Fibroblast of pulmonary artery (primary cell): Measurements from ENCODE around the gene SPATA21.

Source experiments
- DNase-seq: peaks from one replicate; pipeline ENCODE4 v3.0.0-alpha.2; 2010; ENCODE audit warnings: low read depth
- H3K4me3 ChIP-seq: replicated peaks from 2 replicates; pipeline ENCODE4 v1.5.1; 2011; ENCODE audit warnings: low read depth, mild to moderate bottlenecking, control low read depth, low read length, moderate library complexity
- TF ChIP-seq, protein P1 (sequence below): IDR thresholded peaks from 2 replicates; pipeline ENCODE4 v1.5.1; 2011; ENCODE audit warnings: mild to moderate bottlenecking, control low read depth, low read length, inconsistent platforms; ENCODE audit errors: missing control alignments

Gene SPATA21

DNA sequence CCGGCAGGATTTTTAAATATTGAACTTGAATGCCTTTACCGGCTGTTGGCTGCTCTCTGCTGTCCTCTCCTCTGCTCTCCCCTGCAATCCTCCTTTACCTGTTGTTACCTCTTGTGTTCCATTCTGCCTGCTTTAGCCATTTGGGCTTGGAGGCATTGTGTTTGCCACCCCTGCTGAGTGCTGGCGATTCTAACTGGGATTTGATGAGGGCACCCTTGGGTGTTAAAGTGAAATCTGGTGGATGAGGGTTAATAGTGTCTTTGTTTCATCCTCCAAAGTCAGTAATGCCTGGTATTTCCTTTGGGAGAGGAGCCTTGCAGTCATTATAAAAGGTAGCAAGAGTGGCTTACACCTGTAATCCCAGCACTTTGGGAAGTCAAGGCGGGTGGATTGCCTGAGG is 60.3 kb downstream of the SPATA21 start:
- DNase-seq = no peak

DNA sequence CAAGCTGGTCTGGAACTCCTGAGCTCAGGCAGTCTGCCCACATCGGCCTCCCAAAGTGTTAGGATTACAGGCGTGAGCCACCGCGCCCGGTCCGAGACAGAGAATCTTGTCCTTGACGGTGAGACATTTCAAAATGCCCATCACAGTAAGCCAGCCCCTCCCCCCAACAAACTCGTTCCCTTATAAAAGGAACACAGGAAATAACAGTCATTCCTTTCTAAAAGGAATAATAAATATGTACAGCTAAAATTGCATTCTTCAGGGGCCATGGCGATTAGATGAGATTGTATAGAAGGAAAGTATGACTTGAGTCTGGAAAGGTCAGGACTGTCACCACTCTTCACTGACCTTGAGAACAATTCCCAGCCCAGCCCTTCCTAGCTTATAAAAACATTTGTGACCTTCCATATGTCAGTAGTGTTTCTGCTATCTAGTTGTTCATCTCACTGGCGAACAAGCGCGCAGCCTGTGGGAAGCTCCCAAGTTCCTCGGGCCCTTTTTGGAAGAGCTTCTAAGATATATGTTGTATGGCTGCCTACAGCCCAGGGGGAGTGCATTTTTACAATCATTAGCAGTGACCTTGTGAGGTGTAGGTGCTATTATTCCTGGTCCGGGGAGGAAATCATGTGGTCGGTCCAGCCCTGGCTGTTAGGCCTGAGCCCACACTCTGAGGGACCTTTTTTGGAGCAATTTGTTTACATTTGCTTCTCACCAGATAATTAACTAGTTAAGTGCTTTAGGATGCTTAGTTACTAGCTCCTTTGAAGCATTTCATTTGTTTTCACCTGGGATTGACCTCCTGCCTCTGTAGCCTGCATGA is 61.5 kb downstream of the SPATA21 start:
- peak; percentile 90 for DNase-seq
- peak overlapping the region; percentile 7 for H3K4me3 ChIP-seq
- TF ChIP-seq, protein P1, sequence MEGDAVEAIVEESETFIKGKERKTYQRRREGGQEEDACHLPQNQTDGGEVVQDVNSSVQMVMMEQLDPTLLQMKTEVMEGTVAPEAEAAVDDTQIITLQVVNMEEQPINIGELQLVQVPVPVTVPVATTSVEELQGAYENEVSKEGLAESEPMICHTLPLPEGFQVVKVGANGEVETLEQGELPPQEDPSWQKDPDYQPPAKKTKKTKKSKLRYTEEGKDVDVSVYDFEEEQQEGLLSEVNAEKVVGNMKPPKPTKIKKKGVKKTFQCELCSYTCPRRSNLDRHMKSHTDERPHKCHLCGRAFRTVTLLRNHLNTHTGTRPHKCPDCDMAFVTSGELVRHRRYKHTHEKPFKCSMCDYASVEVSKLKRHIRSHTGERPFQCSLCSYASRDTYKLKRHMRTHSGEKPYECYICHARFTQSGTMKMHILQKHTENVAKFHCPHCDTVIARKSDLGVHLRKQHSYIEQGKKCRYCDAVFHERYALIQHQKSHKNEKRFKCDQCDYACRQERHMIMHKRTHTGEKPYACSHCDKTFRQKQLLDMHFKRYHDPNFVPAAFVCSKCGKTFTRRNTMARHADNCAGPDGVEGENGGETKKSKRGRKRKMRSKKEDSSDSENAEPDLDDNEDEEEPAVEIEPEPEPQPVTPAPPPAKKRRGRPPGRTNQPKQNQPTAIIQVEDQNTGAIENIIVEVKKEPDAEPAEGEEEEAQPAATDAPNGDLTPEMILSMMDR = no peak

More for the DNA sequence above, 60.3 kb downstream of the SPATA21 start:
- TF ChIP-seq, protein P1 = no peak
- H3K4me3 ChIP-seq = no peak overlapping the region

DNA sequence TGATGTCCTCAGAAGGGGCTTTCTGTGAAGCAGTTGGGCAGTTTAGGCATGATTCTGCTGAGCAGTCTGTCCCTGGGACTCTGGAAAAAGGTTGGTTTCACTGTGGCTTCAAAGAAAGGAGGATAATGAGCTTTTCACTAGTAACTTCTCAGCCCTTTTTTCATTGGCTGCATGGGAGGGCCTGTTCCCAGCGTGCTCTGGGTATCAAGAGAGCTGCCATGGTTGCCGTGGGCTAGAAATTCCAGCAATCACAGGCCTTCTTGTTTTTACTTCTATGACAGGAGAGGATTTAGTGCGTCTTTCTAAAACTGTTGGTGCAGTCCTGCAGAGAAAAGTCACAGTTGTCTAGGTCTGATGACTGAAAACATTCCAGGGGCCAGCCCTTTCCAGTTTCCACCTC is 63.0 kb downstream of the SPATA21 start:
- no peak for DNase-seq
- TF ChIP-seq, protein P1 = no peak
- H3K4me3 ChIP-seq = no peak overlapping the region

DNA sequence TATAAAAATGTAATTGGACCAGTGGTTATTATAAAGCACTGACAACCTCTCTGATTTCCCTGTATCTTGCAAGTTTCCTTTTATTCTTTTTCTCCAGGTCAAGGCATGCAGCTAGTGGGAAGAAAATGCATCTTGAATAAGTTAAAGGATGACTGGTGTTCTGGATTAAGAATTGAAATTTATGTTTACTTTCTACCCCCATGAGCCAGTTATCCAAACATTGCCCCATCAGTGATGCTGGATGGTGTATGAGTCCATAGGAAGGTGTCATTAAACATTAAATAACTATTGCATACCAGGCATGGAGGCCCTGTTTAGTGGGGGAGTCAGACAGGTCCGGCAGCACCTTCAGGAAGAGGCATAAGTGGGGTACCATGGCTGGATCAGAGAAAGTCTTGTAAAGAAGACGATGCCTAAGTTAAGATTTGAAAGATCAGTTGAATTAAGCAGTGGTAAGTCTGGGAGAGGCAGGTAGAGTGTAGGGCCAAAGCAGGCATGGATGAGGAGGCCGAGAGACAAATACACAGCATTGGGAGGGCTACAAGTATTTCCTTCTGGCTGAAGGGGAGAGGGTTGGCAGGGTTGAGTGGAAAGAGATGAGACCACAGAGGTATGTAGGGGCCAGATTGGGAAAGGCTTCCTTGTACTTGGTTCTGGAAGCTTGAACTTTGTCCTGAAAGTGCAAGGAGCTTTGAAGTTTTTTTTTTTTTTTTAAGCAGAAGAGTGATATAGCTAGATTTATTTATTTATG is 64.5 kb downstream of the SPATA21 start:
- no peak overlapping the region for H3K4me3 ChIP-seq
- no peak for DNase-seq
- TF ChIP-seq, protein P1 = no peak

DNA sequence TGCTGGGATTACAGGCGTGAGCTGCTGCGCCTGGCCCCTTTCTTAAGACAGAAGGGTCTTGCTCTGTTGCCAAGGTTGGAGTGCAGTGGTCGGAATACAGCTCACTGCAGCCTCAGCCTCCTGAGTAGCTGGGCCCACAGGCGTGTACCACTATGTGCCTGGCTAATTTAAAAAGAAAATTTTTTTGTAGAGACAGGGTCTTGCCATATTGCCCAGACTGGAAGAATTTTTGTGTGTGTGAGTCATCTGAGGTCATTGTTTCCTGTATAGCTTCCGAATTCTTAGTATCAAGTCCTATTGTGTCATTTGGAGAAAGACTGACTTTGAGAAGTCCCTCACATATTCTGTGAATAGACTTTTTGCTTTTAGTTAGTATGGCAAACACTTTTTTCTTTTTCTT is 65.5 kb downstream of the SPATA21 start:
- H3K4me3 ChIP-seq = no peak overlapping the region
- peak; percentile 88 for DNase-seq
- TF ChIP-seq, protein P1 = no peak

DNA sequence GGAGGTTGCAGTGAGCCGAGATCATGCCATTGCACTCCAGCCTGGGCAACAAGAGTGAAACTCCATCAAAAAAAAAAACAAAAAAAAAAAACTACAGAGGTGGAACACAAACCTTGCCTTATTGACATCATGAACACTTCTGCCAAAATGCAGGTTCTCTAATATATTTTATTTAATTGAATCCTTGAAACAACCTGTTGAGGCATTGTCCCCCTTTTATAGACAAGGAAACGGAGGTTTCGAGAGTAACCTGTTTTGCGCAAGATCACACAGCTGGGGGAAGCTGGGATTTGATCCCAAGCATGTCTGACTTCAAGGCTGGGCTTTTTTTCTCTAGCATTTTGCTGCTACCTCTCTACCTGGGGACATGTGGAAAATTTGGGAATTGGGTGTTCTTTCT is 67.4 kb downstream of the SPATA21 start:
- no peak for DNase-seq
- no peak overlapping the region for H3K4me3 ChIP-seq

More for the DNA sequence above, 67.4 kb downstream of the SPATA21 start:
- TF ChIP-seq, protein P1 = no peak
